Measurements from ENCODE around the gene FAM219A. TPM values are rescaled to one million over a fixed set of nuclear protein-coding genes. Genes with fewer than 3 reads are reported as not detected.

The FAM219A gene
- total and polyA plus RNA-seq, 7 experiments from 2014 or later, result 0.67 to 14.6 (median 12.4) TPM

DNA sequence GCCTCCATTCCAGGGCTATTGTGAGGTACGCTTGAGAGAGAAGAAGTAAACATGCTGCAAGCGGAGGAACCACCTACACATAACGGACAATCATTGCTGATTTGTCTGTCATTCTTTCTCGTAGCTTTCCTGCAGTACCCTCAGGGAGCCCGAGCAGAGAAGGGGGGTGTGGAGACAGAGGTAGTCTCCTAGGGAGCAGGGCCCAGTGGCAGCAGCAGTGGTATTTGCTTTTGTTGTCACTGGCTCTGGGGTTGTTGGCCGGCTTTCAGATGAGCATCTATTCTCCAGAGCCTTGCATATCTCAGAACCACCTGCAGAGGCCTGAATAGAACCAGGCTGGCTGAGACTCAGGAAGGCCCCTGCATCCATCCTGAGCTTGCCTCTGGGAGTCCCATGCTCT is 44.5 kb upstream of the FAM219A start:
- Histone ChIP-seq H3K9me3 (ENCODE audit: control insufficient read depth in 2 of 3, low read length in 3 of 3) (no peaks in the 10 kb centered on the region), H3K27ac (ENCODE audit: low read depth, low read length) (no peak overlapping the region), H3K4me3 (ENCODE audit: low read length) (no peak overlapping the region), H3K27me3 (ENCODE audit: control insufficient read depth in 2 of 2, insufficient read depth in 2 of 2, low read length in 2 of 2) (no peaks in the 10 kb centered on the region), H3K4me1 (ENCODE audit: control insufficient read depth in 2 of 2, insufficient read depth in 2 of 2, low read length in 2 of 2) (no peaks in the 10 kb centered on the region), H3K36me3 (ENCODE audit: control insufficient read depth in 2 of 3, insufficient read depth in 3 of 3, low read length in 3 of 3) (no peaks in the 10 kb centered on the region)
- no peaks in the 10 kb centered on the region for H3K9me3 Mint-ChIP-seq
- no peak overlapping the region for H3K4me3 Mint-ChIP-seq
- ATAC-seq (no peak), DNase-seq (no peak)
- no peaks in the 10 kb centered on the region for H3K36me3 Mint-ChIP-seq
- peaks cover 0 to 12% (median 0%) of the 10 kb centered on the region in 5 donors for H3K27me3 Mint-ChIP-seq
- intact Hi-C loops (cut with micrococcal nuclease), result no loop called here
- ChIA-PET CTCF (interaction anchor here (1.2 to 3.3 kb wide), 4 partner anchors 8 to 132 kb away, joined by 3 to 18 read pairs (median 8); no protein-coding TSS in a partner anchor), POLR2A (interaction anchor here (0.6 kb wide), 1 partner anchor 170 kb away, joined by 3 read pairs; no protein-coding TSS in a partner anchor)
- no peak overlapping the region for H3K27ac Mint-ChIP-seq
- H3K4me1 Mint-ChIP-seq, result peaks cover 0 to 2% (median 0%) of the 10 kb centered on the region in 7 donors

GRCh38 chr9:34502471-34502870 is 44.1 kb upstream of the FAM219A start:
- H3K27ac Mint-ChIP-seq, result no peak overlapping the region
- POLR2A ChIA-PET, result no interaction called here
- H3K4me1 ChIP-seq (ENCODE audit: control insufficient read depth in 2 of 2, insufficient read depth in 2 of 2, low read length in 2 of 2), result no peaks in the 10 kb centered on the region
- H3K27me3 ChIP-seq (ENCODE audit: control insufficient read depth in 2 of 2, insufficient read depth in 2 of 2, low read length in 2 of 2), result no peaks in the 10 kb centered on the region
- H3K36me3 ChIP-seq (ENCODE audit: control insufficient read depth in 2 of 3, insufficient read depth in 3 of 3, low read length in 3 of 3), result no peaks in the 10 kb centered on the region
- ATAC-seq, result no peak
- no peak overlapping the region for H3K4me3 Mint-ChIP-seq
- H3K4me1 Mint-ChIP-seq, result peaks cover 0 to 2% (median 0%) of the 10 kb centered on the region in 7 donors
- no peaks in the 10 kb centered on the region for H3K9me3 ChIP-seq (ENCODE audit: control insufficient read depth in 2 of 3, low read length in 3 of 3)
- peaks cover 0 to 16% (median 0%) of the 10 kb centered on the region in 5 donors for H3K27me3 Mint-ChIP-seq
- no peak overlapping the region for H3K4me3 ChIP-seq (ENCODE audit: low read length)
- no peak for DNase-seq
- H3K36me3 Mint-ChIP-seq, result no peaks in the 10 kb centered on the region
- H3K9me3 Mint-ChIP-seq, result no peaks in the 10 kb centered on the region
- no peak overlapping the region for H3K27ac ChIP-seq (ENCODE audit: low read depth, low read length)
- CTCF ChIA-PET, result interaction anchor here (1.2 to 3.3 kb wide), 5 partner anchors 9 to 132 kb away, joined by 3 to 18 read pairs (median 10); no protein-coding TSS in a partner anchor
- intact Hi-C loops (cut with micrococcal nuclease), result no loop called here

GRCh38 chr9:34501889-34502425 is 43.6 kb upstream of the FAM219A start:
- H3K4me1 ChIP-seq (ENCODE audit: control insufficient read depth in 2 of 2, insufficient read depth in 2 of 2, low read length in 2 of 2), result no peaks in the 10 kb centered on the region
- H3K9me3 Mint-ChIP-seq, result no peaks in the 10 kb centered on the region
- H3K27me3 Mint-ChIP-seq, result peaks cover 0 to 19% (median 0%) of the 10 kb centered on the region in 5 donors
- H3K27ac Mint-ChIP-seq, result no peak overlapping the region
- no peak overlapping the region for H3K4me3 Mint-ChIP-seq
- ChIA-PET CTCF (interaction anchor here (1.2 to 3.3 kb wide), 5 partner anchors 9 to 133 kb away, joined by 3 to 18 read pairs (median 10); no protein-coding TSS in a partner anchor), POLR2A (no interaction called here)
- intact Hi-C loops (cut with micrococcal nuclease), result loop anchor here in 1 of 2 donors (2.0 kb wide), 1 partner anchor 89 kb away; no protein-coding TSS in a partner anchor
- H3K9me3 ChIP-seq (ENCODE audit: control insufficient read depth in 2 of 3, low read length in 3 of 3), result no peaks in the 10 kb centered on the region
- no peaks in the 10 kb centered on the region for H3K36me3 ChIP-seq (ENCODE audit: control insufficient read depth in 2 of 3, insufficient read depth in 3 of 3, low read length in 3 of 3)
- no peaks in the 10 kb centered on the region for H3K36me3 Mint-ChIP-seq
- no peak for ATAC-seq
- DNase-seq, result no peak
- peaks cover 0 to 2% (median 0%) of the 10 kb centered on the region in 7 donors for H3K4me1 Mint-ChIP-seq
- no peaks in the 10 kb centered on the region for H3K27me3 ChIP-seq (ENCODE audit: control insufficient read depth in 2 of 2, insufficient read depth in 2 of 2, low read length in 2 of 2)
- no peak overlapping the region for H3K27ac ChIP-seq (ENCODE audit: low read depth, low read length)
- H3K4me3 ChIP-seq (ENCODE audit: low read length), result no peak overlapping the region

- no peak overlapping the region for H3K27ac Mint-ChIP-seq
- no peaks in the 10 kb centered on the region for H3K9me3 Mint-ChIP-seq
- peaks cover 0 to 19% (median 0%) of the 10 kb centered on the region in 5 donors for H3K27me3 Mint-ChIP-seq
- POLR2A ChIA-PET, result no interaction called here
- H3K36me3 Mint-ChIP-seq, result no peaks in the 10 kb centered on the region
- Histone ChIP-seq H3K4me1 (ENCODE audit: control insufficient read depth in 2 of 2, insufficient read depth in 2 of 2, low read length in 2 of 2) (no peaks in the 10 kb centered on the region), H3K27me3 (ENCODE audit: control insufficient read depth in 2 of 2, insufficient read depth in 2 of 2, low read length in 2 of 2) (no peaks in the 10 kb centered on the region), H3K36me3 (ENCODE audit: control insufficient read depth in 2 of 3, insufficient read depth in 3 of 3, low read length in 3 of 3) (no peaks in the 10 kb centered on the region), H3K9me3 (ENCODE audit: control insufficient read depth in 2 of 3, low read length in 3 of 3) (no peaks in the 10 kb centered on the region), H3K4me3 (ENCODE audit: low read length) (no peak overlapping the region), H3K27ac (ENCODE audit: low read depth, low read length) (no peak overlapping the region)
- ATAC-seq (no peak), DNase-seq (no peak)
- H3K4me1 Mint-ChIP-seq, result peaks cover 0 to 2% (median 0%) of the 10 kb centered on the region in 7 donors
- CTCF ChIA-PET, result interaction anchor here (1.2 to 3.3 kb wide), 6 partner anchors 11 to 170 kb away, joined by 5 to 18 read pairs (median 8); no protein-coding TSS in a partner anchor
- H3K4me3 Mint-ChIP-seq, result no peak overlapping the region
- intact Hi-C loops (cut with micrococcal nuclease), result loop anchor here in 1 of 2 donors (2.0 kb wide), 1 partner anchor 89 kb away; no protein-coding TSS in a partner anchor
These were observed 43.0 kb upstream of the FAM219A start for GRCh38 chr9:34501372-34501771.

GRCh38 chr9:34500623-34501267 is 42.4 kb upstream of the FAM219A start:
- no peaks in the 10 kb centered on the region for H3K9me3 Mint-ChIP-seq
- no peak overlapping the region for H3K4me3 ChIP-seq (ENCODE audit: low read length)
- H3K4me3 Mint-ChIP-seq, result no peak overlapping the region
- H3K36me3 ChIP-seq (ENCODE audit: control insufficient read depth in 2 of 3, insufficient read depth in 3 of 3, low read length in 3 of 3), result no peaks in the 10 kb centered on the region
- intact Hi-C loops (cut with micrococcal nuclease), result loop anchor here (1.0 to 2.0 kb wide), 9 partner anchors 63 to 168 kb away; partner anchors contain the start of gene MYORG (in 1 of the 2)
- no peaks in the 10 kb centered on the region for H3K9me3 ChIP-seq (ENCODE audit: control insufficient read depth in 2 of 3, low read length in 3 of 3)
- peaks cover 0 to 2% (median 0%) of the 10 kb centered on the region in 7 donors for H3K4me1 Mint-ChIP-seq
- peaks cover 0 to 19% (median 0%) of the 10 kb centered on the region in 5 donors for H3K27me3 Mint-ChIP-seq
- no peak overlapping the region for H3K27ac ChIP-seq (ENCODE audit: low read depth, low read length)
- no peaks in the 10 kb centered on the region for H3K4me1 ChIP-seq (ENCODE audit: control insufficient read depth in 2 of 2, insufficient read depth in 2 of 2, low read length in 2 of 2)
- no peak overlapping the region for H3K27ac Mint-ChIP-seq
- no peaks in the 10 kb centered on the region for H3K36me3 Mint-ChIP-seq
- ChIA-PET POLR2A (no interaction called here), CTCF (interaction anchor here (0.6 to 3.3 kb wide), 9 partner anchors 10 to 170 kb away, joined by 3 to 18 read pairs (median 5); no protein-coding TSS in a partner anchor)
- DNase-seq (peak; percentile 38 to 80 (median 61)), ATAC-seq (peak; percentile 90)
- H3K27me3 ChIP-seq (ENCODE audit: control insufficient read depth in 2 of 2, insufficient read depth in 2 of 2, low read length in 2 of 2), result no peaks in the 10 kb centered on the region

GRCh38 chr9:34499076-34499475 is 40.7 kb upstream of the FAM219A start:
- H3K4me3 Mint-ChIP-seq, result no peak overlapping the region

More at GRCh38 chr9:34499076-34499475, 40.7 kb upstream of the FAM219A start:
- Mint-ChIP-seq H3K9me3 (no peaks in the 10 kb centered on the region), H3K27me3 (peaks cover 0 to 19% (median 0%) of the 10 kb centered on the region in 5 donors), H3K4me1 (peaks cover 0 to 2% (median 0%) of the 10 kb centered on the region in 7 donors), H3K36me3 (no peaks in the 10 kb centered on the region), H3K27ac (no peak overlapping the region)
- ATAC-seq (no peak), DNase-seq (no peak)
- Histone ChIP-seq H3K36me3 (ENCODE audit: control insufficient read depth in 2 of 3, insufficient read depth in 3 of 3, low read length in 3 of 3) (no peaks in the 10 kb centered on the region), H3K27me3 (ENCODE audit: control insufficient read depth in 2 of 2, insufficient read depth in 2 of 2, low read length in 2 of 2) (no peaks in the 10 kb centered on the region), H3K27ac (ENCODE audit: low read depth, low read length) (no peak overlapping the region), H3K9me3 (ENCODE audit: control insufficient read depth in 2 of 3, low read length in 3 of 3) (no peaks in the 10 kb centered on the region), H3K4me3 (ENCODE audit: low read length) (no peak overlapping the region), H3K4me1 (ENCODE audit: control insufficient read depth in 2 of 2, insufficient read depth in 2 of 2, low read length in 2 of 2) (no peaks in the 10 kb centered on the region)
- ChIA-PET CTCF (interaction anchor here (0.6 kb wide), 1 partner anchor 10 kb away, joined by 4 read pairs; no protein-coding TSS in a partner anchor), POLR2A (no interaction called here)
- intact Hi-C loops (cut with micrococcal nuclease), result no loop called here

Measured in naive thymus-derived CD4-positive, alpha-beta T cell (primary cell).